HG03039 (cell line): Measurements from ENCODE around the gene SLC51B.
"Not testable (repeated sequence)": the region's sequence is repeated elsewhere in the genome, so short reads cannot be mapped to it uniquely, and the experiment has no call there.

Source experiments
- ATAC-seq: cut with Tn5 transposase; IDR thresholded peaks from one replicate; pipeline ENCODE4 v1.9.1; 2021; ENCODE audit warnings: mild to moderate bottlenecking, moderate library complexity; ENCODE audit not compliant: unreplicated experiment

Gene SLC51B

GRCh38 chr15:65044724-65045481, at the start of gene SLC51B:
TSS of gene SLC51B (plus strand) at chr15:65045387. CDS start at chr15:65050005, 4,618 bp downstream.
- no peak for ATAC-seq

- no peak for ATAC-seq
Observed at GRCh38 chr15:64997066-64997465, 48.1 kb upstream of the SLC51B start.

GRCh38 chr15:64997745-64998375, 47.3 kb upstream of the SLC51B start:
- no peak for ATAC-seq

- no peak for ATAC-seq
Observed at GRCh38 chr15:65004993-65005392, 40.2 kb upstream of the SLC51B start.

- no peak for ATAC-seq
Observed at GRCh38 chr15:65006876-65007275, 38.3 kb upstream of the SLC51B start.

- no peak for ATAC-seq
Observed at GRCh38 chr15:65008983-65009382, 36.2 kb upstream of the SLC51B start.

GRCh38 chr15:65011198-65011597, 34.0 kb upstream of the SLC51B start:
- not testable (repeated sequence) for ATAC-seq

GRCh38 chr15:65020419-65020818, 24.8 kb upstream of the SLC51B start:
- no peak for ATAC-seq

GRCh38 chr15:65021488-65021887, 23.7 kb upstream of the SLC51B start:
- no peak for ATAC-seq

- no peak for ATAC-seq
Observed at GRCh38 chr15:65026756-65027155, 18.4 kb upstream of the SLC51B start.

- no peak for ATAC-seq
Observed at GRCh38 chr15:65027593-65027992, 17.6 kb upstream of the SLC51B start.

- no peak for ATAC-seq
Observed at GRCh38 chr15:65028338-65028737, 16.8 kb upstream of the SLC51B start.

- ATAC-seq: peak; percentile 61
Observed at GRCh38 chr15:65028921-65029735, 16.1 kb upstream of the SLC51B start, which contains the start of gene MTFMT. TSS of gene MTFMT (minus strand) at chr15:65029639. CDS start at chr15:65029613, 26 bp downstream.

- no peak for ATAC-seq
Observed at GRCh38 chr15:65029736-65030208, 15.4 kb upstream of the SLC51B start.

GRCh38 chr15:65032801-65033537, 12.2 kb upstream of the SLC51B start:
- ATAC-seq: no peak

- ATAC-seq: no peak
Observed at GRCh38 chr15:65033659-65034269, 11.4 kb upstream of the SLC51B start.

GRCh38 chr15:65034719-65035118, 10.5 kb upstream of the SLC51B start:
- no peak for ATAC-seq

GRCh38 chr15:65037309-65037708, 7.9 kb upstream of the SLC51B start:
- no peak for ATAC-seq

- ATAC-seq: no peak
Observed at GRCh38 chr15:65038428-65038827, 6.8 kb upstream of the SLC51B start.

GRCh38 chr15:65038836-65039235, 6.4 kb upstream of the SLC51B start:
- ATAC-seq: no peak
